ENCODE measurements around the gene ROR1. TPM values are rescaled to one million over a fixed set of nuclear protein-coding genes. Genes with fewer than 3 reads are reported as not detected.

The ROR1 gene
- total RNA-seq, 2 experiments from 2014 or later: not detected

GRCh38 chr1:64124704-64125440 lies 351.1 kb downstream of the ROR1 start:
- ChIA-PET CTCF (interaction anchor here (1.6 kb wide), 1 partner anchor 12 kb away, joined by 6 read pairs; no protein-coding TSS in a partner anchor), POLR2A (no interaction called here)
- ATAC-seq (no peak), DNase-seq (no peak)
- Mint-ChIP-seq H3K4me3 (no peak overlapping the region), H3K4me1 (ENCODE audit: low read depth) (no peaks in the 10 kb centered on the region), H3K27me3 (peaks cover 7% of the 10 kb centered on the region), H3K9me3 (no peaks in the 10 kb centered on the region), H3K36me3 (ENCODE audit: low read depth) (no peaks in the 10 kb centered on the region), H3K27ac (no peak overlapping the region)
- intact Hi-C loops (cut with micrococcal nuclease): no loop called here
- TF ChIP-seq CTCF (IDR thresholded peaks at IDR 0.05): no peak

- CTCF ChIA-PET: interaction anchor here (2.3 kb wide), 1 partner anchor 11 kb away, joined by 10 read pairs; no protein-coding TSS in a partner anchor
- intact Hi-C loops (cut with micrococcal nuclease): no loop called here
- ATAC-seq (no peak), DNase-seq (no peak)
- H3K4me1 Mint-ChIP-seq (ENCODE audit: low read depth): no peaks in the 10 kb centered on the region
- H3K4me3 Mint-ChIP-seq: no peak overlapping the region
- H3K36me3 Mint-ChIP-seq (ENCODE audit: low read depth): no peaks in the 10 kb centered on the region
- no peaks in the 10 kb centered on the region for H3K9me3 Mint-ChIP-seq
- TF ChIP-seq CTCF (IDR thresholded peaks at IDR 0.05): no peak
- H3K27me3 Mint-ChIP-seq: peaks cover 7% of the 10 kb centered on the region
- no peak overlapping the region for H3K27ac Mint-ChIP-seq
- POLR2A ChIA-PET: no interaction called here
Measured at GRCh38 chr1:64126581-64126980, 352.8 kb downstream of the ROR1 start.

- no peak for TF ChIP-seq CTCF (IDR thresholded peaks at IDR 0.05)
- Mint-ChIP-seq H3K4me1 (ENCODE audit: low read depth) (no peaks in the 10 kb centered on the region), H3K27me3 (peaks cover 7% of the 10 kb centered on the region), H3K36me3 (ENCODE audit: low read depth) (no peaks in the 10 kb centered on the region), H3K9me3 (no peaks in the 10 kb centered on the region), H3K27ac (no peak overlapping the region), H3K4me3 (no peak overlapping the region)
- ChIA-PET POLR2A (no interaction called here), CTCF (interaction anchor here (2.3 kb wide), 1 partner anchor 11 kb away, joined by 10 read pairs; no protein-coding TSS in a partner anchor)
- ATAC-seq: no peak
- intact Hi-C loops (cut with micrococcal nuclease): no loop called here
- DNase-seq: no peak
Measured at GRCh38 chr1:64127297-64127696, 353.5 kb downstream of the ROR1 start.

GRCh38 chr1:64129701-64130100 lies 355.9 kb downstream of the ROR1 start:
- no peaks in the 10 kb centered on the region for H3K36me3 Mint-ChIP-seq (ENCODE audit: low read depth)
- ChIA-PET POLR2A (no interaction called here), CTCF (no interaction called here)
- no peak for TF ChIP-seq CTCF (IDR thresholded peaks at IDR 0.05)
- no peaks in the 10 kb centered on the region for H3K9me3 Mint-ChIP-seq
- no peak overlapping the region for H3K4me3 Mint-ChIP-seq
- no peaks in the 10 kb centered on the region for H3K4me1 Mint-ChIP-seq (ENCODE audit: low read depth)
- intact Hi-C loops (cut with micrococcal nuclease): loop anchor here (10.0 kb wide), 2 partner anchors 115 to 435 kb away; no protein-coding TSS in a partner anchor
- ATAC-seq: no peak
- H3K27me3 Mint-ChIP-seq: peaks cover 6% of the 10 kb centered on the region
- DNase-seq: no peak
- H3K27ac Mint-ChIP-seq: no peak overlapping the region

GRCh38 chr1:64131155-64131554 lies 357.3 kb downstream of the ROR1 start:
- ATAC-seq (no peak), DNase-seq (no peak)
- intact Hi-C loops (cut with micrococcal nuclease): loop anchor here (10.0 kb wide), 2 partner anchors 114 to 436 kb away; no protein-coding TSS in a partner anchor
- peaks cover 2% of the 10 kb centered on the region for H3K27me3 Mint-ChIP-seq
- H3K9me3 Mint-ChIP-seq: no peaks in the 10 kb centered on the region
- TF ChIP-seq CTCF (IDR thresholded peaks at IDR 0.05): no peak
- POLR2A ChIA-PET: no interaction called here
- no peaks in the 10 kb centered on the region for H3K4me1 Mint-ChIP-seq (ENCODE audit: low read depth)
- H3K36me3 Mint-ChIP-seq (ENCODE audit: low read depth): no peaks in the 10 kb centered on the region
- H3K4me3 Mint-ChIP-seq: no peak overlapping the region
- no peak overlapping the region for H3K27ac Mint-ChIP-seq
- CTCF ChIA-PET: interaction anchor here (1.3 kb wide), 1 partner anchor 439 kb away, joined by 3 read pairs; no protein-coding TSS in a partner anchor

All from activated CD8-positive, alpha-beta T cell treated with anti-CD3 and anti-CD28 coated beads for 36 hours (primary cell).